Lower lobe of right lung (tissue), 2 donors: Measurements from ENCODE around the gene CDH1. TPM values are rescaled to one million over a fixed set of nuclear protein-coding genes. Genes with fewer than 3 reads are reported as not detected.
A peak's percentile ranks its signal among the peaks of the same experiment; 100 is the strongest.

ENCODE experiments used
- ATAC-seq, 2 donors: fragments of 200-7000 bp; cut with Tn5 transposase; one replicate each; pipeline ENCODE4 v1.9.1; 2020 to 2022; ENCODE audit warnings: mild to moderate bottlenecking in 2 of 2, moderate library complexity in 2 of 2
- DNase-seq: peaks from one replicate; pipeline ENCODE4 v3.0.0-alpha.2; 2020
- H3K27ac ChIP-seq: fragments of 200-600 bp; one replicate; pipeline ENCODE4 v1.8.0; 2022
- H3K27me3 ChIP-seq: fragments of 200-600 bp; one replicate; pipeline ENCODE4 v1.8.0; 2022; ENCODE audit warnings: low read depth
- H3K36me3 ChIP-seq: fragments of 200-600 bp; one replicate; pipeline ENCODE4 v1.8.0; 2022; ENCODE audit warnings: mild to moderate bottlenecking
- H3K4me1 ChIP-seq: fragments of 200-600 bp; one replicate; pipeline ENCODE4 v1.8.0; 2022
- H3K4me3 ChIP-seq: fragments of 200-600 bp; one replicate; pipeline ENCODE4 v1.8.0; 2022; ENCODE audit warnings: mild to moderate bottlenecking
- H3K9me3 ChIP-seq: fragments of 200-600 bp; one replicate; pipeline ENCODE4 v1.8.0; 2022
- intact Hi-C: fragments of 100-400 bp; cut with DNase I; formaldehyde crosslinking; loops from one replicate; pipeline ENCODE4 v1.11.0; 2022
- total RNA-seq: library from RNA; stranded (reverse); fragmentation: NEBNext Ultra II Directional; extraction: Animal tissue kit (Norgen Biotek cat#: 25700); gene quantifications from one replicate; pipeline ENCODE4 v1.2.1, GENCODE V29; 2021
- TF ChIP-seq, protein P1 (sequence below): fragments of 200-600 bp; IDR thresholded peaks from one replicate; pipeline ENCODE4 v1.8.0; 2022; ENCODE audit warnings: antibody characterized with exemption, mild to moderate bottlenecking
- donor health status: DM: no; HTN: yes; CAD: no; lungs with severe emphysema.

CDH1 gene
- total RNA-seq, 1 donor from 2014 or later: 127 TPM

DNA sequence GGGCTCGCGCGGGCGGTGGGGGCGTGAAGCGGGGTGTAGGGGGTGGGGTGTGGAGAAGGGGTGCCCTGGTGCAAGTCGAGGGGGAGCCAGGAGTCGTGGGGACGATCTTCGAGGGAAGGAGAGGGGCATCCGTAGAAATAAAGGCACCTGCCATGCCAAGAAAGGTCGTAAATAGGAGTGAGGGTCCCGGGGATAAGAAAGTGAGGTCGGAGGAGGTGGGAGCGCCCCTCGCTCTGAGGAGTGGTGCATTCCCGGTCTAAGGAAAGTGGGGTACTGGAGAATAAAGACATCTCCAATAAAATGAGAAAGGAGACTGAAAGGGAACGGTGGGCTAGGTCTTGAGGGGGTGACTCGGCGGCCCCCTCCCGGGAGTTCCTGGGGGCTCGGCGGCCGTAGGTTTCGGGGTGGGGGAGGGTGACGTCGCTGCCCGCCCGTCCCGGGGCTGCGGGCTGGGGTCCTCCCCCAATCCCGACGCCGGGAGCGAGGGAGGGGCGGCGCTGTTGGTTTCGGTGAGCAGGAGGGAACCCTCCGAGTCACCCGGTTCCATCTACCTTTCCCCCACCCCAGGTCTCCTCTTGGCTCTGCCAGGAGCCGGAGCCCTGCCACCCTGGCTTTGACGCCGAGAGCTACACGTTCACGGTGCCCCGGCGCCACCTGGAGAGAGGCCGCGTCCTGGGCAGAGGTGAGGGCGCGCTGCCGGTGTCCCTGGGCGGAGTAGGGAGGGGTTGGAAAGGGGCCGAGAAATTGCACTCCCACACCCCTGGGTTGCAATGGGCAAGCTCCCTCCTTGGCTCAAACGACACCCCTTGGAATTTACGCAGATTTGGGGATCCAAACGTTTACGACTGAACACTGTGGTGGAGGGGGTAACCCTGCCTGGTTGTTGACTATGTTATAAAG, 888 bp downstream of the CDH1 start:
- no peaks in the 10 kb centered on the region for H3K9me3 ChIP-seq
- H3K27me3 ChIP-seq: peaks cover 31% of the 10 kb centered on the region
- H3K27ac ChIP-seq: peak overlapping the region; percentile 79
- TF ChIP-seq, protein P1, sequence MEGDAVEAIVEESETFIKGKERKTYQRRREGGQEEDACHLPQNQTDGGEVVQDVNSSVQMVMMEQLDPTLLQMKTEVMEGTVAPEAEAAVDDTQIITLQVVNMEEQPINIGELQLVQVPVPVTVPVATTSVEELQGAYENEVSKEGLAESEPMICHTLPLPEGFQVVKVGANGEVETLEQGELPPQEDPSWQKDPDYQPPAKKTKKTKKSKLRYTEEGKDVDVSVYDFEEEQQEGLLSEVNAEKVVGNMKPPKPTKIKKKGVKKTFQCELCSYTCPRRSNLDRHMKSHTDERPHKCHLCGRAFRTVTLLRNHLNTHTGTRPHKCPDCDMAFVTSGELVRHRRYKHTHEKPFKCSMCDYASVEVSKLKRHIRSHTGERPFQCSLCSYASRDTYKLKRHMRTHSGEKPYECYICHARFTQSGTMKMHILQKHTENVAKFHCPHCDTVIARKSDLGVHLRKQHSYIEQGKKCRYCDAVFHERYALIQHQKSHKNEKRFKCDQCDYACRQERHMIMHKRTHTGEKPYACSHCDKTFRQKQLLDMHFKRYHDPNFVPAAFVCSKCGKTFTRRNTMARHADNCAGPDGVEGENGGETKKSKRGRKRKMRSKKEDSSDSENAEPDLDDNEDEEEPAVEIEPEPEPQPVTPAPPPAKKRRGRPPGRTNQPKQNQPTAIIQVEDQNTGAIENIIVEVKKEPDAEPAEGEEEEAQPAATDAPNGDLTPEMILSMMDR: no peak
- DNase-seq (peak; percentile 81), ATAC-seq (peak; percentile 77 to 80)
- intact Hi-C loops: no loop called here
- H3K36me3 ChIP-seq: no peaks in the 10 kb centered on the region
- peaks cover 28% of the 10 kb centered on the region for H3K4me1 ChIP-seq
- peak overlapping the region; percentile 56 for H3K4me3 ChIP-seq

DNA sequence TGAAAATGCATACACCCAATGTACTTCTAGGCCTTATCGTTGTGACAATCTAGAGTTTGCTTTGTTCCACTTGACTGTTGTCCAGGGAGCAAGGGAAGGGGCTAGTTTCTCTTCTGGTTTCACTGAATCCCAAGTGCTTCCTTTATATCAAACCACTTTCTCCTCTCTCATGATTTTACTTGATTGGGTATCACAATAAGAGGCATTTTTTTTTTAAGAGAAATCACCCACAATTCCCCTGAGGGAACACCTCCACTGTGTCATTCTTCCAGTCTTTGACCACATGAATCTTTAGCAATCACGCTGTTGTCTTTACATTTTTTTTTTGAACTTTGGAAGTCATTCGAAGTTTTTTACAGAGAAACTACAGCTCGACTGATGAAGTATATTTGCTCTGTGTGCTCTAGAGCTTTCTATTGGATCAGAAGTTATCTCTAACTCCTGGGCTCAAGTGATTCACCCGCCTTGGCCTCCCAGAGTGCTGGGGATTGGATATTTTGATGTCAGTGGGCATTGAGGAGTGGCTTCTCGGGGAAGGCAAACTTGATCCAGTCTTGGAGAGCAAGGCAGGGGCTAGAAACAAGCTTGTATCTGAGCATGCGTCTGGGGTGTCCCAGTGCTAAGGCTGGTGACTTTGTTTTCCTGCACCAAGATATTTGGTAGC, 3.0 kb downstream of the CDH1 start:
- intact Hi-C loops: no loop called here

DNA sequence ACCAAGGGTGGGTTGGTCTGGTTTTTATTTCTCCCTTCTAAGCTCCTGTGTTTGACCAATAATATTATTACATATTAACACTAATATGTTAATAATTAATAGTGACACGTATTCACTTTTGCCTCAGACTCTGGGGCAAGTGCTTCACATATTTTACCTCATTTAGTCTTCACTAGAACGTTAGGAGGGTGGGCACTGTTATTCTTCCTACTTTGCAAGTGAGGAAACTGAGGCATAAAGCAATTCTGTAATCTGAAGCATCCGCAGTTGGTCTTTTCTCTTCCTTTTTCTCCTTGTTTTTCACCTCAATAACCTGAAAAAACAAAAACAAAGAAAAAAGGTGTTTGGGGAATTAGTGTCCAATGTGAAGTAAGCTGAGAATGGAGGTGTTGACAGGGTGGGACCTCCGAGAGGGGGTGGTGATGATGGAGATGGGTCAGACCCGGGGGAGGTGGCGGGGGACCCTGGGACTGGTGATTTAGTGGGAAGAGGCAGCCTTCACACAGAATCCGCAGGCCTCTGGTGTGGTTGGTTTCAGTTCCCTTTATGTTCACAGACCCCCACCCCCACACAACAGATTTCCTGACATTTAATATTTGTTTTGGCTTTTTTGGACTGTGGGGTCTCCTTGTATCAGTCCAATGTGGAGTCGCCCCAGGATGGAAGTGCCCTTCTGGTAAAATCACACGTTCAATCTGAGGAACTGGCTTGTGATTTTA, 3.7 kb downstream of the CDH1 start:
- ATAC-seq (no peak), DNase-seq (no peak)
- no peaks in the 10 kb centered on the region for H3K36me3 ChIP-seq
- H3K4me3 ChIP-seq: no peak overlapping the region
- no peaks in the 10 kb centered on the region for H3K9me3 ChIP-seq
- intact Hi-C loops: no loop called here
- H3K4me1 ChIP-seq: peaks cover 38% of the 10 kb centered on the region
- peak overlapping the region; percentile 0 for H3K27ac ChIP-seq
- TF ChIP-seq, protein P1: no peak
- peaks cover 29% of the 10 kb centered on the region for H3K27me3 ChIP-seq

More for the DNA sequence above, 3.0 kb downstream of the CDH1 start:
- peak overlapping the region; percentile 4 for H3K27ac ChIP-seq
- TF ChIP-seq, protein P1: no peak
- no peaks in the 10 kb centered on the region for H3K9me3 ChIP-seq
- H3K36me3 ChIP-seq: no peaks in the 10 kb centered on the region
- ATAC-seq: no peak
- H3K27me3 ChIP-seq: peaks cover 31% of the 10 kb centered on the region
- no peak overlapping the region for H3K4me3 ChIP-seq
- peaks cover 38% of the 10 kb centered on the region for H3K4me1 ChIP-seq
- no peak for DNase-seq

DNA sequence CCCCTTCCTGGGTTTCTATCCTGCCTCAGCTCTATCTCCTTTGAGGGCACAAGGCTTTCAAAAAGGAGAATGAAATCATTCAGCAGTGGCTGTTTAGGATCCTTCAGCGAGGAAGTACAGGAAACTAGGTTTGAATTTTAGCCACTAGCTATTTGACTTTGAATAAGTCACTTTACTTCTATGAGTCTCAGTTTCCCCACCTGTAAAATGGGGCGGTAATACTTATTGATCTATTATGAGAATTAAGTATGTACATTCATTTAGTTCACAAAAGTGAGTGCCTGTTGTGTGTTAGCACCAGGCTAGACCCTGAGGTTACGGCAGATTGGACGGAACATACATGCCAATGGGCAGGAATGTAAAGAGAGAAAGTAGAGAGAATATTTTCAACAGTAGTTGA, 6.6 kb downstream of the CDH1 start:
- peaks cover 38% of the 10 kb centered on the region for H3K4me1 ChIP-seq

More for the DNA sequence above, 6.6 kb downstream of the CDH1 start:
- intact Hi-C loops: no loop called here
- no peak for DNase-seq
- H3K27ac ChIP-seq: peak overlapping the region; percentile 64
- TF ChIP-seq, protein P1: no peak
- no peak for ATAC-seq
- H3K36me3 ChIP-seq: no peaks in the 10 kb centered on the region
- H3K9me3 ChIP-seq: no peaks in the 10 kb centered on the region
- no peak overlapping the region for H3K4me3 ChIP-seq
- peaks cover under 1% of the 10 kb centered on the region for H3K27me3 ChIP-seq
